Measurements from ENCODE around the gene TBCD. TPM values are rescaled to one million over a fixed set of nuclear protein-coding genes. Genes with fewer than 3 reads are reported as not detected.
A peak's percentile ranks its signal among the peaks of the same experiment; 100 is the strongest.
"Not testable (repeated sequence)": the region's sequence is repeated elsewhere in the genome, so short reads cannot be mapped to it uniquely, and the experiment has no call there.

TBCD gene
- total RNA-seq, 5 donors from 2014 or later (not counting 1 experiment from before 2014, with no cell fraction given), result 94.4 to 262 (median 223) TPM

DNA sequence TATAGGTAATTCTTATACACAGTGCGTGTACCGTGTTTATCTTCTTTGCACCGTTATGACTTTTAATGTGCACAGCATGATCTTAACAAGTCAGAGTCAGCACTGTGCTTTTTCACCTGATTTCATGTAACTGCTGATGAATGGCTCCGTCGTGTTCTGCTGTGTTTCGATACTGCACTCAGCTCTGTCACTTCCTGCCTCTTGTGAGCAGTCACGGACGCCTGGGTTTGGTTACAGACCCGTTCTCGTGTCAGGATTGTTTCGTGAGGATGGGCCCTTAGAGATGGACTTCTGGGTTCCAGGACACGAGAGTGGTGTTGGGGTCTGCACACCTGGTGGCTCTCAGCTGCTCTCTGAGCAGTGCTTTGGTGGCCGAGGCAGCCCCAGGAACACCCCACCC, 24.6 kb downstream of the TBCD start:
- peak in 2 of 4 experiments; percentile 36 to 56 for ATAC-seq (replicated peaks in 1 of 4)
- WGBS (ENCODE audit: insufficient coverage), result 69% methylated on average over 12 of the region's 13 CpGs
- H3K4me3 Mint-ChIP-seq, result no peak overlapping the region
- H3K27ac Mint-ChIP-seq, result no peak overlapping the region
- DNase-seq, result peak in 1 of 35 experiments; percentile 34
- ChIA-PET CTCF (no interaction called here), POLR2A (no interaction called here)
- Histone ChIP-seq H3K27me3 (replicated peaks in 1 of 2; ENCODE audit: control insufficient read depth in 2 of 2, extremely low read depth in 1 of 2, insufficient read depth in 2 of 2, low read length in 1 of 2) (no peaks in the 10 kb centered on the region), H3K4me3 (ENCODE audit: control insufficient read depth in 1 of 2, extremely low read depth in 1 of 2, low read length in 1 of 2) (no peak overlapping the region), H3K27ac (ENCODE audit: low read length) (no peak overlapping the region), H3K4me1 (ENCODE audit: control insufficient read depth in 1 of 2, extremely low read depth in 1 of 2, insufficient read depth in 2 of 2, low read length in 2 of 2) (peaks cover 3 to 34% of the 10 kb centered on the region in 2 experiments), H3K9me3 (no peaks in the 10 kb centered on the region), H3K36me3 (ENCODE audit: control insufficient read depth in 2 of 2, extremely low read depth in 1 of 2, insufficient read depth in 1 of 2, low read length in 1 of 2) (peaks cover 0 to 13% of the 10 kb centered on the region in 2 donors)
- H3K4me1 Mint-ChIP-seq, result peaks cover 12 to 28% (median 22%) of the 10 kb centered on the region in 3 donors
- H3K9me3 Mint-ChIP-seq, result no peaks in the 10 kb centered on the region
- no peaks in the 10 kb centered on the region for H3K27me3 Mint-ChIP-seq
- H3K36me3 Mint-ChIP-seq, result peaks cover 16% of the 10 kb centered on the region

DNA sequence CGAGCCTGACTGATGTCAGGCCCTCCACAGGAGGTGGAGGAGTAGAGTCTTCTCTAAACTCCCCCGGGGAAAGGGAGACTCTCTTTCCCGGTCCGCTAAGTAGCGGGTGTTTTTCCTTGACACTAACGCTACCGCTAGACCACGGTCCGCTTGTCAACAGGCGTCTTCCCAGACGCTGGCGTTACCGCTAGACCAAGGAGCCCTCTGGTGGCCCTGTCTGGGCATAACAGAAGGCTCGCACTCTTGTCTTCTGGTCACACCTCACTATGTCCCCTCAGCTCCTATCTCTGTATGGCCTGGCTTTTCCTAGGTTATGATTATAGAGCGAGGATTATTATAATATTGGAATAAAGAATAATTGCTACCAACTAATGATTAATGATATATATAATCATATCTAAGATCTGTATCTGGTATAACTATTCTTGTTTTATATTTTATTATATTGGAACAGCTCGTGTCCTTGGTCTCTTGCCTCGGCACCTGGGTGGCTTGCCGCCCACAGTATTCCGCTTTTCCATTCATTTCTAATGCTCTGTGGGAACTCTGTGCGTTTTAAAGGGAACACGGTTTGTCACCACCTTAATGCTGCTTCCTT, 26.0 kb downstream of the TBCD start:
- Mint-ChIP-seq H3K4me1 (peaks cover 12 to 28% (median 25%) of the 10 kb centered on the region in 3 donors), H3K36me3 (peaks cover 16% of the 10 kb centered on the region)
- H3K4me3 Mint-ChIP-seq; CTCF ChIA-PET; H3K4me3 ChIP-seq (ENCODE audit: control insufficient read depth in 1 of 2, extremely low read depth in 1 of 2, low read length in 1 of 2); H3K27me3 Mint-ChIP-seq; H3K27me3 ChIP-seq (replicated peaks in 1 of 2; ENCODE audit: control insufficient read depth in 2 of 2, extremely low read depth in 1 of 2, insufficient read depth in 2 of 2, low read length in 1 of 2); H3K27ac Mint-ChIP-seq; H3K27ac ChIP-seq (ENCODE audit: low read length); POLR2A ChIA-PET; H3K9me3 Mint-ChIP-seq; H3K9me3 ChIP-seq; ATAC-seq (replicated peaks in 1 of 4): not testable (repeated sequence)
- Histone ChIP-seq H3K4me1 (ENCODE audit: control insufficient read depth in 1 of 2, extremely low read depth in 1 of 2, insufficient read depth in 2 of 2, low read length in 2 of 2) (peaks cover 3 to 34% of the 10 kb centered on the region in 2 experiments), H3K36me3 (ENCODE audit: control insufficient read depth in 2 of 2, extremely low read depth in 1 of 2, insufficient read depth in 1 of 2, low read length in 1 of 2) (peaks cover 5 to 12% of the 10 kb centered on the region in 2 donors)
- DNase-seq, result peak in 1 of 35 experiments; percentile 11
- WGBS (ENCODE audit: insufficient coverage), result 87% methylated on average over 6 of the region's 21 CpGs

DNA sequence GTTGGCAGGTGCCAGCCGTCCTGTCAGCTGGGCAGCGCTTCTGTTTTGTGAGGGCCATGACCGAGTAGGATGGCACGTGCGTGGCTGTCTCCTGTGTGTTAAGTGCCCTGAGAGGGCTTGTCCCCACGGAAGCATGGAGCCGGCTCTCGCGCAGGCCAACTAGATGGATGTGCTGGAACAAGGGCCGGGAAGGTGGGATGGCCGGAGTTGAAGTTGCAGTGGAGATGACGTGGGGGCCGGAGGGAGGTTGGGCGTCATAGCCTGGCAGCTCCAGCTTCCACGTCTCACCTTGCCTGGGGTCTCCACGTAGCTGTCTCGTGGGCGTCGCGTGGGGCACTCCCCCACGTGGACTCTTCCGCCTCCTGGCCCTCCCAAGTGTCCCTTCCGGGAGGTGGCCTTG, 27.7 kb downstream of the TBCD start:
- 98% methylated on average over 15 of the region's 23 CpGs for WGBS (ENCODE audit: insufficient coverage)

DNA sequence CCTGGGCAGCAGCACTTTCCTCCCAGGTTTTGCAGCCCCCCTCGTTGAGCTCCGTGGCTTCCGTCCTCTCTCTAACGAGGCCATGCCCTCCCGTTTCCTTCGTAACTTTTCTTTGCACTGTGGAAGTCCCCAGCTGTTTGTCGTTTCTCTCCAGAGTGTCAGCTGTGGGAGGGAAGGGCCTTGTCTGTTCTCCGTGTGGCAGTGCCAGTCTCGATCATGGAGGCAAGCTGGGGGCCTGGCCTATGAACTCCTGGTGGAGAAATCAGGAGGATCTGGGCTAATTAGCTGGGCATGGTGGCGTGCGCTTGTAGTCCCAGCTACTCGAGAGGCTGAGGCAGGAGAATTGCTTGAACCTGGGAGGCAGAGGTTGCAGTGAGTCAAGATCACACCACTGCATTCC, 28.3 kb downstream of the TBCD start:
- WGBS (ENCODE audit: insufficient coverage), result 80% methylated on average over 9 of the region's 12 CpGs
- H3K9me3 ChIP-seq, result no peaks in the 10 kb centered on the region
- no peak overlapping the region for H3K27ac Mint-ChIP-seq
- CTCF ChIA-PET, result no interaction called here
- peaks cover 8 to 28% of the 10 kb centered on the region in 2 donors for H3K36me3 ChIP-seq (ENCODE audit: control insufficient read depth in 2 of 2, extremely low read depth in 1 of 2, insufficient read depth in 1 of 2, low read length in 1 of 2)
- no peaks in the 10 kb centered on the region for H3K27me3 Mint-ChIP-seq
- H3K4me1 Mint-ChIP-seq, result peaks cover 8 to 24% (median 21%) of the 10 kb centered on the region in 3 donors
- DNase-seq (no peak), ATAC-seq (replicated peaks in 1 of 4) (no peak)
- H3K36me3 Mint-ChIP-seq, result peaks cover 18% of the 10 kb centered on the region
- H3K27me3 ChIP-seq (replicated peaks in 1 of 2; ENCODE audit: control insufficient read depth in 2 of 2, extremely low read depth in 1 of 2, insufficient read depth in 2 of 2, low read length in 1 of 2), result no peaks in the 10 kb centered on the region
- H3K27ac ChIP-seq (ENCODE audit: low read length), result no peak overlapping the region
- H3K9me3 Mint-ChIP-seq, result no peaks in the 10 kb centered on the region
- H3K4me3 ChIP-seq (ENCODE audit: control insufficient read depth in 1 of 2, extremely low read depth in 1 of 2, low read length in 1 of 2), result no peak overlapping the region
- H3K4me1 ChIP-seq (ENCODE audit: control insufficient read depth in 1 of 2, extremely low read depth in 1 of 2, insufficient read depth in 2 of 2, low read length in 2 of 2), result peaks cover 3 to 25% of the 10 kb centered on the region in 2 experiments
- H3K4me3 Mint-ChIP-seq, result no peak overlapping the region
- POLR2A ChIA-PET, result no interaction called here

More for the DNA sequence above, 27.7 kb downstream of the TBCD start:
- peaks cover 3 to 31% of the 10 kb centered on the region in 2 experiments for H3K4me1 ChIP-seq (ENCODE audit: control insufficient read depth in 1 of 2, extremely low read depth in 1 of 2, insufficient read depth in 2 of 2, low read length in 2 of 2)
- CTCF ChIA-PET, result no interaction called here
- Mint-ChIP-seq H3K4me1 (peaks cover 12 to 30% (median 28%) of the 10 kb centered on the region in 3 donors), H3K27ac (no peak overlapping the region), H3K9me3 (no peaks in the 10 kb centered on the region), H3K27me3 (no peaks in the 10 kb centered on the region), H3K36me3 (peaks cover 18% of the 10 kb centered on the region), H3K4me3 (no peak overlapping the region)
- peaks cover 8 to 25% of the 10 kb centered on the region in 2 donors for H3K36me3 ChIP-seq (ENCODE audit: control insufficient read depth in 2 of 2, extremely low read depth in 1 of 2, insufficient read depth in 1 of 2, low read length in 1 of 2)
- POLR2A ChIA-PET, result interaction anchor here in 1 of 2 donors (0.7 kb wide), 1 partner anchor 47 kb away, joined by 3 read pairs; no protein-coding TSS in a partner anchor
- no peaks in the 10 kb centered on the region for H3K9me3 ChIP-seq
- H3K27ac ChIP-seq (ENCODE audit: low read length), result no peak overlapping the region
- H3K27me3 ChIP-seq (replicated peaks in 1 of 2; ENCODE audit: control insufficient read depth in 2 of 2, extremely low read depth in 1 of 2, insufficient read depth in 2 of 2, low read length in 1 of 2), result no peaks in the 10 kb centered on the region
- no peak for ATAC-seq (replicated peaks in 1 of 4)
- H3K4me3 ChIP-seq (ENCODE audit: control insufficient read depth in 1 of 2, extremely low read depth in 1 of 2, low read length in 1 of 2), result no peak overlapping the region
- no peak for DNase-seq

DNA sequence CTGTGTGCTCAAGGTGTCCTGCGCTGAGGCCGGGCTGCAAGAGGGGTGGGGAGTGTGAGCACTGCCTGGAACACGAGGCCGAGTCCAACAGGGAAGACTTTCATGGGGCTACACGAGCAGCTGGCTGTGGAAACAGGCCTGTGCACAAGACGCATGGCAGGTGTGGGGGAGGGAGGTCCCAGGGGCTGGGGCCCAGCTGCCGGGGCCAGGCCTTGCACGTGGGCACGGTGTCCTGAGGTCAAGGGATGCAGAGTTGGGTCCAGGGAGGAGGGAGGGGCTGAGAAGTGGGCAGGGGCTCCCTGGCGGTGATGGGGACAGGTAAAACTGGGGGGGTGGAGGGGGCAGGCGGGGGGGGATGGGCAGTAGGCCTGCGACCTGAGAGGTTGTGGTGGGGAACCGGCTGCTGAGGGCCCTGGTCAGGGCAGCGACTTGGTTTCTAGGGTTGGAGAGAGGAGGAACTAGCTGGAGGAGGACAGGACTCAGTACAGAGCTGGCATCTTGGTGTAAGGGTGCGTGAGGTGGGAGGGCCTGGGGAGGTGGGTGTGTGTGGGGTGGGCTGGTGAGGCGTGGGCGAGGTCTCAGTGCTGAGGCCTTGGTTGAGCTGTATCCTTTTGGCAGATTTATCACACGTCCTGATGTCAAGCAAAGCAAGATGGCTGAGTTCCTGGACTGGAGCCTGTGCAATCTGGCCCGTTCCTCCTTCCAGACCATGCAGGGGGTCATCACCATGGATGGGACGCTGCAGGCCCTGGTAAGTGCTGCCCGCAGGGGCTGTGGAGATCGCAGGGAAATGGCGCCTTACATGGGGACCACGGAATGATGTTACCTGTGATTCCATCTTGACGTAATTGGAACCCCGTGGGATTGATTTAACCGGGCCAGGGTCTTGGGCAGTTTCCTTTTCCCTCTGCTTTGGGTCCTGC, 29.4 kb downstream of the TBCD start:
- Mint-ChIP-seq H3K4me1 (peaks cover 5 to 18% (median 16%) of the 10 kb centered on the region in 3 donors), H3K36me3 (peaks cover 18% of the 10 kb centered on the region), H3K27me3 (no peaks in the 10 kb centered on the region), H3K9me3 (no peaks in the 10 kb centered on the region), H3K27ac (no peak overlapping the region), H3K4me3 (no peak overlapping the region)
- Histone ChIP-seq H3K4me3 (ENCODE audit: control insufficient read depth in 1 of 2, extremely low read depth in 1 of 2, low read length in 1 of 2) (no peak overlapping the region), H3K9me3 (no peaks in the 10 kb centered on the region), H3K4me1 (ENCODE audit: control insufficient read depth in 1 of 2, extremely low read depth in 1 of 2, insufficient read depth in 2 of 2, low read length in 2 of 2) (peaks cover 0 to 15% of the 10 kb centered on the region in 2 experiments), H3K27ac (ENCODE audit: low read length) (no peak overlapping the region), H3K36me3 (ENCODE audit: control insufficient read depth in 2 of 2, extremely low read depth in 1 of 2, insufficient read depth in 1 of 2, low read length in 1 of 2) (peaks cover 11 to 28% of the 10 kb centered on the region in 2 donors), H3K27me3 (replicated peaks in 1 of 2; ENCODE audit: control insufficient read depth in 2 of 2, extremely low read depth in 1 of 2, insufficient read depth in 2 of 2, low read length in 1 of 2) (no peaks in the 10 kb centered on the region)
- ATAC-seq (replicated peaks in 1 of 4) (peak in 1 of 4 experiments; percentile 33), DNase-seq (no peak)
- 77% methylated on average over 17 of the region's 27 CpGs for WGBS (ENCODE audit: insufficient coverage)
- CTCF ChIA-PET, result interaction anchor here (0.6 to 1.3 kb wide), 7 partner anchors 10 to 423 kb away, joined by 3 to 9 read pairs (median 3); no protein-coding TSS in a partner anchor
- POLR2A ChIA-PET, result no interaction called here

DNA sequence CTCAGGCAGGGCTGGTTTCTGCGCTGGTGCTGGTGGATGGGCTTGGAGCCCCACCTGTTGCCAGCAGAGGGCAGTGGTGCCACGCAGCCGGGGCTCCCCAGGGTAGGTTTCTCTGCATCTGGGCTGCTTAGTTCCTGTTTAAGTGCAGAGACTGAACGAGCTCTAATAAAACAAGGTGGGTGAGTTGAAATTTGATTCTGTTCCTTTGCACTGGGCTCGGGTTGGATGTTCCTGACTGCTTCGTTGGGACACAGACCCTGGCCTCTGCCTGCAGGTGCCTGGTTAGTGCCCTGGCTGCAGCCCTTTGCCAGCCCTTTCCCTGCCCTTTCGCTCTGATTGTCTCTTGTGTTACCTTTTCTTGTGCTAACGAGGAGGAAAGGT, 30.0 kb downstream of the TBCD start:
- DNase-seq (peak; percentile 67 to 90 (median 84)), ATAC-seq (replicated peaks in 1 of 4) (peak; percentile 97 to 100 (median 99))
- POLR2A ChIA-PET, result no interaction called here
- H3K27me3 Mint-ChIP-seq, result no peaks in the 10 kb centered on the region
- CTCF ChIA-PET, result interaction anchor here (0.6 to 1.3 kb wide), 9 partner anchors 10 to 422 kb away, joined by 3 to 4 read pairs (median 3); no protein-coding TSS in a partner anchor
- H3K27ac ChIP-seq (ENCODE audit: low read length), result no peak overlapping the region
- no peak overlapping the region for H3K4me3 ChIP-seq (ENCODE audit: control insufficient read depth in 1 of 2, extremely low read depth in 1 of 2, low read length in 1 of 2)
- H3K4me1 ChIP-seq (ENCODE audit: control insufficient read depth in 1 of 2, extremely low read depth in 1 of 2, insufficient read depth in 2 of 2, low read length in 2 of 2), result peaks cover 0 to 8% of the 10 kb centered on the region in 2 experiments
- H3K4me3 Mint-ChIP-seq, result no peak overlapping the region
- H3K36me3 Mint-ChIP-seq, result peaks cover 18% of the 10 kb centered on the region
- WGBS (ENCODE audit: insufficient coverage), result 28% methylated on average over 7 of the region's 8 CpGs
- H3K9me3 ChIP-seq, result no peaks in the 10 kb centered on the region
- H3K27me3 ChIP-seq (replicated peaks in 1 of 2; ENCODE audit: control insufficient read depth in 2 of 2, extremely low read depth in 1 of 2, insufficient read depth in 2 of 2, low read length in 1 of 2), result no peaks in the 10 kb centered on the region
- peak overlapping the region in 1 of 2 donors; percentile 61 for H3K27ac Mint-ChIP-seq
- H3K4me1 Mint-ChIP-seq, result peaks cover 4 to 15% (median 14%) of the 10 kb centered on the region in 3 donors
- H3K9me3 Mint-ChIP-seq, result no peaks in the 10 kb centered on the region
- H3K36me3 ChIP-seq (ENCODE audit: control insufficient read depth in 2 of 2, extremely low read depth in 1 of 2, insufficient read depth in 1 of 2, low read length in 1 of 2), result peaks cover 11 to 28% of the 10 kb centered on the region in 2 donors
